Measurements from ENCODE around the gene ARSG.
"Not testable (repeated sequence)": the region's sequence is repeated elsewhere in the genome, so short reads cannot be mapped to it uniquely, and the experiment has no call there.

Gene ARSG

DNA sequence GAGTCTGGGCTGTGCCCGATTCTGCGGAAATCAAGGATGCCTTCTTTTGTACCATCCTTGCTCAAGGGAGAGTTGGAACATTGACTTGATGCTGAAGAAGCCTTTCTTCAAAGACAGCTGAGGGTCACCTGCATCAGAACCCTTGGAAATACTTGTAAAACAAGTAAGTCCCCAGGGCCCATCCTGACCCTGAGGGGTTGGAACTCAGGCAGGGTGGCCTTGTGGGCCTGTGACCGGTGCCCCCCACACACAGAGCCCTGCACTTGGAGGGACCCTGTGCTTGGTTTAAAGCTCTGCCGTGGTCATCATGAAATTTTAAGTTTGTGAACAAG lies 109.1 kb downstream of the ARSG start:
- DNase-seq: no peak
- TF ChIP-seq, protein P1, sequence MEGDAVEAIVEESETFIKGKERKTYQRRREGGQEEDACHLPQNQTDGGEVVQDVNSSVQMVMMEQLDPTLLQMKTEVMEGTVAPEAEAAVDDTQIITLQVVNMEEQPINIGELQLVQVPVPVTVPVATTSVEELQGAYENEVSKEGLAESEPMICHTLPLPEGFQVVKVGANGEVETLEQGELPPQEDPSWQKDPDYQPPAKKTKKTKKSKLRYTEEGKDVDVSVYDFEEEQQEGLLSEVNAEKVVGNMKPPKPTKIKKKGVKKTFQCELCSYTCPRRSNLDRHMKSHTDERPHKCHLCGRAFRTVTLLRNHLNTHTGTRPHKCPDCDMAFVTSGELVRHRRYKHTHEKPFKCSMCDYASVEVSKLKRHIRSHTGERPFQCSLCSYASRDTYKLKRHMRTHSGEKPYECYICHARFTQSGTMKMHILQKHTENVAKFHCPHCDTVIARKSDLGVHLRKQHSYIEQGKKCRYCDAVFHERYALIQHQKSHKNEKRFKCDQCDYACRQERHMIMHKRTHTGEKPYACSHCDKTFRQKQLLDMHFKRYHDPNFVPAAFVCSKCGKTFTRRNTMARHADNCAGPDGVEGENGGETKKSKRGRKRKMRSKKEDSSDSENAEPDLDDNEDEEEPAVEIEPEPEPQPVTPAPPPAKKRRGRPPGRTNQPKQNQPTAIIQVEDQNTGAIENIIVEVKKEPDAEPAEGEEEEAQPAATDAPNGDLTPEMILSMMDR (IDR thresholded peaks at IDR 0.05; ENCODE audit: low read depth, low read length): no peak
- H3K36me3 ChIP-seq: no peaks in the 10 kb centered on the region
- H3K4me1 ChIP-seq: no peaks in the 10 kb centered on the region
- no peaks in the 10 kb centered on the region for H3K27me3 ChIP-seq
- H3K4me3 ChIP-seq (ENCODE audit: low read depth, low read length): no peak overlapping the region
- H3K9me3 ChIP-seq: no peaks in the 10 kb centered on the region

GRCh38 chr17:68401288-68401687 lies 110.0 kb downstream of the ARSG start:
- Histone ChIP-seq H3K4me1 (no peaks in the 10 kb centered on the region), H3K4me3 (ENCODE audit: low read depth, low read length) (no peak overlapping the region), H3K27me3 (no peaks in the 10 kb centered on the region), H3K9me3 (no peaks in the 10 kb centered on the region; the same call in 1 of the 2 replicates), H3K36me3 (no peaks in the 10 kb centered on the region)
- no peak for DNase-seq
- TF ChIP-seq, protein P1 (IDR thresholded peaks at IDR 0.05; ENCODE audit: low read depth, low read length): no peak

GRCh38 chr17:68403122-68403521 lies 111.8 kb downstream of the ARSG start:
- H3K36me3 ChIP-seq: no peaks in the 10 kb centered on the region
- TF ChIP-seq, protein P1 (IDR thresholded peaks at IDR 0.05; ENCODE audit: low read depth, low read length): no peak
- H3K27me3 ChIP-seq: no peaks in the 10 kb centered on the region
- DNase-seq: no peak
- no peak overlapping the region for H3K4me3 ChIP-seq (ENCODE audit: low read depth, low read length)
- H3K9me3 ChIP-seq: no peaks in the 10 kb centered on the region; the same call in 1 of the 2 replicates
- H3K4me1 ChIP-seq: no peaks in the 10 kb centered on the region

GRCh38 chr17:68403837-68404236 lies 112.5 kb downstream of the ARSG start:
- H3K4me1 ChIP-seq; H3K4me3 ChIP-seq (ENCODE audit: low read depth, low read length); DNase-seq; H3K9me3 ChIP-seq; H3K36me3 ChIP-seq; H3K27me3 ChIP-seq: not testable (repeated sequence)

- H3K9me3 ChIP-seq; H3K36me3 ChIP-seq; H3K4me3 ChIP-seq (ENCODE audit: low read depth, low read length); DNase-seq; H3K27me3 ChIP-seq; H3K4me1 ChIP-seq: not testable (repeated sequence)
These were observed 116.4 kb downstream of the ARSG start for GRCh38 chr17:68407656-68408055.

DNA sequence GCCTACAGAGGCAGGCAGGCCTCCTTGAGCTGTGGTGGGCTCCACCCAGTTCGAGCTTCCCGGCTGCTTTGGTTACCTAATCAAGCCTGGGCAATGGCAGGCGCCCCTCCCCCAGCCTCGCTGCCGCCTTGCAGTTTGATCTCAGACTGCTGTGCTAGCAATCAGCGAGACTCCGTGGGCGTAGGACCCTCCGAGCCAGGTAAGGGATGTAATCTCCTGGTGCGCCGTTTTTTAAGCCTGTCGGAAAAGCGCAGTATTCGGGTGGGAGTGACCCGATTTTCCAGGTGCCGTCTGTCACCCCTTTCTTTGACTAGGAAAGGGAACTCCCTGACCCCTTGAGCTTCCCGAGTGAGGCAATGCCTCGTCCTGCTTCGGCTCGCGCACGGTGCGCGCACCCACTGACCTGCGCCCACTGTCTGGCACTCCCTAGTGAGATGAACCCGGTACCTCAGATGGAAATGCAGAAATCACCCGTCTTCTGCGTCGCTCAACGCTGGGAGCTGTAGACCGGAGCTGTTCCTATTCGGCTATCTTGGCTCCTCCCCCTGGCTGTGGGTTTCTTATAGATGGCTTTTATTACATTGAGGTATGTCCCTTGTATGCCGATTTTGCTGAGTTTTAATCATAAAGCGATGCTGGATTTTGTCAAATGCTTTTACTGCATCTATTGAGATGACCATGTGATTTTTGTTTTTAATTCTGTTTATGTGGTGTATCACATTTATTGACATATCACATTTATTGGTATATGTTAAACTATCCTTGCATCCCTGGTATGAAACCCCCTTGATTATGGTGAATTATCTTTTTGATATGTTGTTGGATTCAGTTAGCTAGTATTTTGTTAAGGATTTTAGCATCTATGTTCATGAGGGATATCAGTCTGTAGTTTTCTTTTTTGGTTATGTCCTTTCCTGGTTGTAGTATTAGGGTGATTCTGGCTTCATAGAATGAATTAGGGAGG lies 122.6 kb downstream of the ARSG start:
- H3K36me3 ChIP-seq, H3K9me3 ChIP-seq, H3K4me1 ChIP-seq, H3K27me3 ChIP-seq: not testable (repeated sequence)
- peak overlapping the region; percentile 24 for H3K4me3 ChIP-seq (ENCODE audit: low read depth, low read length)
- DNase-seq: peak; percentile 42

DNA sequence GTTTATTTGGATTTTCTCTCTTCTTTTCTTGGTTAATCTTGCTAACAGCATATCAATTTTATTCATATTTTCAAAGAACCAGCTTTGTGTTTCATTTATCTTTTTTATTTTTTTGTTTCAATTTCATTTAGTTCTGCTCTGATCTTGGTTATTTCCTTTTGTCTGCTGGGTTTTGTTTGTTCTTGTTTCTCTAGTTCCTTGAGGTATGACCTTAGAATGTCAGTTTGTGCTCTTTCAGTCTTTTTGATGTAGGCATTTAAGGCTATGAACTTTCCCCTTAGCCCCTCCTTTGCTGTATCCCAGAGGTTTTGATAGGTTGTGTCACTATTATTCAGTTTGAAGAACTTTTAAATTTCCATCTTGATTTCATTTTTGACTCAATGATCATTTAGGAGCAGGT lies 123.6 kb downstream of the ARSG start:
- not testable (repeated sequence) for H3K27me3 ChIP-seq; DNase-seq; H3K4me1 ChIP-seq; H3K9me3 ChIP-seq; H3K36me3 ChIP-seq; H3K4me3 ChIP-seq (ENCODE audit: low read depth, low read length)

GRCh38 chr17:68417317-68417716 lies 126.0 kb downstream of the ARSG start:
- H3K4me3 ChIP-seq (ENCODE audit: low read depth, low read length): no peak overlapping the region
- H3K9me3 ChIP-seq: no peaks in the 10 kb centered on the region
- H3K36me3 ChIP-seq: no peaks in the 10 kb centered on the region
- TF ChIP-seq, protein P1 (IDR thresholded peaks at IDR 0.05; ENCODE audit: low read depth, low read length): no peak
- no peak for DNase-seq
- peaks cover 3% of the 10 kb centered on the region; the same call in 1 of the 2 replicates for H3K27me3 ChIP-seq
- no peaks in the 10 kb centered on the region for H3K4me1 ChIP-seq
